K562 (cell line): ENCODE data around the gene HGF. TPM values are rescaled to one million over a fixed set of nuclear protein-coding genes. Genes with fewer than 3 reads are reported as not detected.

Source experiments
- ATAC-seq: fragments of 200-7000 bp; cut with Tn5 transposase; 3 replicates; pipeline ENCODE4 v1.9.1; 2020; ENCODE audit warnings: moderate library complexity
- BruUV-seq: library from RNA; stranded (reverse); fragments of 400-500 nt; replicated peaks from 2 replicates; lab custom pipeline; 2021; lab: Mats Ljungman, UMichigan
- CTCF ChIA-PET: fragments of 300-600 bp; formaldehyde crosslinking; extraction: SDS; loops from one replicate; lab custom pipeline; 2021; ENCODE audit warnings: low intra/inter-chr PET ratio; lab: Yijun Ruan, JAX
- POLR2A ChIA-PET: fragments of 300-600, 350-650 bp; sonication (Branson Sonifier 250); formaldehyde crosslinking; extraction: SDS; loops from one replicate; lab custom pipeline; 2021; ENCODE audit warnings: antibody characterized with exemption, inconsistent platforms; lab: Yijun Ruan, JAX
- DNase-seq, 4 experiments: peaks; one replicate each; pipeline versions ENCODE4 v3.0.0 to v3.0.0-alpha.2; 2011 to 2018; ENCODE audit warnings: low spot score in 3 of 4, mixed read lengths in 3 of 4; ENCODE audit errors: extremely low read depth in 1 of 4
- FAIRE-seq: peaks from 2 replicates; lab custom pipeline; 2011; peaks lifted over from hg19 to GRCh38; lab: Jason Lieb, UNC
- H2AFZ ChIP-seq: 2 replicates; pipeline ENCODE4 v1.6.0; 2011; ENCODE audit warnings: low read depth, low read length, control low read depth, inconsistent platforms
- H3K27ac ChIP-seq: fragments of 200-600 bp; 3 replicates; pipeline ENCODE4 v1.8.0; 2011; ENCODE audit warnings: low read depth, mild to moderate bottlenecking, control low read depth, inconsistent platforms, low read length, moderate library complexity, mixed read lengths; ENCODE audit errors: extremely low read depth
- H3K27me3 ChIP-seq, 2 experiments: fragments of 300-600 bp in 1 of 2; 2 replicates in 1 of 2; 3 replicates in 1 of 2; pipeline versions ENCODE4 v1.6.0 to v1.8.0; 2011; ENCODE audit warnings: inconsistent platforms in 2 of 2, low read length in 2 of 2, mild to moderate bottlenecking in 1 of 2, mixed read lengths in 1 of 2, moderate library complexity in 1 of 2; ENCODE audit not compliant: control insufficient read depth in 2 of 2, insufficient read depth in 2 of 2
- H3K36me3 ChIP-seq: fragments of 300-600 bp; 3 replicates; pipeline ENCODE4 v1.8.0; 2011; ENCODE audit warnings: mild to moderate bottlenecking, low read length, inconsistent platforms; ENCODE audit not compliant: control insufficient read depth, insufficient read depth
- H3K4me1 ChIP-seq, 2 experiments: fragments of 200-600 bp in 1 of 2; replicated peaks in 1 of 2; 2 replicates in 1 of 2; 3 replicates in 1 of 2; pipeline versions ENCODE4 v1.5.1 to v1.8.0; 2011; ENCODE audit warnings: inconsistent platforms in 2 of 2, low read length in 2 of 2, mild to moderate bottlenecking in 1 of 2, mixed read lengths in 1 of 2, moderate library complexity in 1 of 2; ENCODE audit not compliant: control insufficient read depth in 2 of 2, insufficient read depth in 2 of 2
- H3K4me2 ChIP-seq: 2 replicates; pipeline ENCODE4 v1.6.1; 2011; ENCODE audit warnings: low read length, control low read depth, inconsistent platforms, mixed read lengths; ENCODE audit not compliant: insufficient read depth
- H3K4me3 ChIP-seq: fragments of 200-600 bp; sonication (generic), shearing (Covaris generic); 2 replicates; pipeline ENCODE4 v1.5.1; 2016; ENCODE audit warnings: control low read depth, inconsistent platforms
- H3K79me2 ChIP-seq: fragments of 200-600 bp; 3 replicates; pipeline ENCODE4 v1.8.0; 2011; ENCODE audit warnings: low read length, inconsistent platforms; ENCODE audit not compliant: control insufficient read depth, insufficient read depth
- H3K9ac ChIP-seq, 2 experiments: 2 replicates each; pipeline versions ENCODE4 v1.6.0 to v1.6.1; 2011; ENCODE audit warnings: low read depth in 2 of 2, low read length in 2 of 2, control low read depth in 1 of 2, inconsistent platforms in 1 of 2, mild to moderate bottlenecking in 1 of 2, mixed read lengths in 1 of 2; ENCODE audit not compliant: insufficient read depth in 1 of 2
- H3K9me1 ChIP-seq: one replicate; pipeline ENCODE4 v1.6.0; 2011; ENCODE audit warnings: inconsistent platforms, mild to moderate bottlenecking, low read length, moderate library complexity; ENCODE audit not compliant: control insufficient read depth, insufficient read depth
- H3K9me3 ChIP-seq: replicated peaks from 2 replicates; pipeline ENCODE4 v1.5.1; 2011; ENCODE audit warnings: low read depth, low read length, inconsistent platforms; ENCODE audit not compliant: control insufficient read depth, insufficient read depth
- H4K20me1 ChIP-seq: replicated peaks from 2 replicates; pipeline ENCODE4 v1.6.1; 2011; ENCODE audit warnings: low read length, inconsistent platforms, mixed read lengths; ENCODE audit not compliant: control insufficient read depth, insufficient read depth
- E2F3 ChIP-seq: fragments of 250-450 bp; sonication (Bioruptor Pico); IDR thresholded peaks from 2 replicates; pipeline ENCODE4 v1.4.0; 2020; ENCODE audit warnings: mild to moderate bottlenecking
- RCOR1 ChIP-seq, 2 experiments: IDR thresholded peaks; 2 replicates each; pipeline ENCODE4 v1.6.1; 2012; ENCODE audit warnings: low read depth in 2 of 2, low read length in 2 of 2, borderline replicate concordance in 1 of 2, improper control_type of control experiment in 1 of 2
- SMAD1 ChIP-seq: fragments of 150-350 bp; IDR thresholded peaks from 2 replicates; pipeline ENCODE4 v1.6.1; 2014; ENCODE audit warnings: low read length, low read depth; ENCODE audit not compliant: partially characterized antibody
- SMARCC2 ChIP-seq: fragments of 450-650 bp; IDR thresholded peaks from 2 replicates; pipeline ENCODE4 v1.6.1; 2017; ENCODE audit warnings: antibody characterized with exemption, moderate library complexity, mild to moderate bottlenecking, low read depth
- SMARCE1 ChIP-seq: fragments of 450-650 bp; IDR thresholded peaks from 2 replicates; pipeline ENCODE4 v1.7.1; 2016; ENCODE audit warnings: mild to moderate bottlenecking
- TAF7 ChIP-seq: fragments of 450-650 bp; IDR thresholded peaks from 2 replicates; pipeline ENCODE4 v1.6.1; 2016; ENCODE audit warnings: missing genetic modification characterization, missing compliant biosample characterization
- TFAM ChIP-seq: fragments of 250-450 bp; sonication (Bioruptor Pico); conservative IDR thresholded peaks from 2 replicates; pipeline ENCODE4 v1.5.0; 2021; ENCODE audit warnings: mild to moderate bottlenecking, moderate library complexity
- WGBS: fragments of 100-300 bp; shearing (Covaris generic); methylation state at CpG from one replicate; pipeline ENCODE4 v1.1.6; 2016; ENCODE audit warnings: low coverage, mixed read lengths; ENCODE audit not compliant: insufficient coverage; ENCODE audit errors: missing lambda C conversion rate; 5-methylcytosine and 5-hydroxymethylcytosine counted together
- in situ Hi-C: fragments of 300-500 bp; cut with MboI; formaldehyde crosslinking; loops from 4 replicates; pipeline ENCODE4 v1.15.0; 2018; ENCODE audit warnings: inconsistent platforms, mixed read lengths
- intact Hi-C: fragments of 100-400 bp; cut with micrococcal nuclease; formaldehyde crosslinking; loops from 2 replicates; pipeline ENCODE4 v1.14.2; 2022
- polyA plus RNA-seq, 8 experiments: library from polyadenylated mRNA; depleted of rRNA in 4 of 8; stranded (reverse) in 5 of 8; unstranded in 3 of 8; fragments of >200 nt; fragmentation: Nextera tagmentation in 2 of 8; fragmentation: Illumina TruSeq in 1 of 8; extraction: Ambion mirVana in 2 of 8; extraction: Trizol in 1 of 8; gene quantifications; 2 replicates each; pipeline versions ENCODE4 v1.2.1 to v1.2.3, GENCODE V29; 2011 to 2014; ENCODE audit warnings: inconsistent platforms in 1 of 8, missing spikeins in 1 of 8
- total RNA-seq, 7 experiments: library from RNA; depleted of rRNA in 6 of 7; stranded (reverse); fragments of >200 nt in 6 of 7; fragmentation: Illumina TruSeq in 2 of 7; extraction: Trizol in 2 of 7; gene quantifications; 2 replicates each; pipeline versions ENCODE4 v1.2.1 to v1.2.3, GENCODE V29; 2011 to 2021; ENCODE audit warnings: low replicate concordance in 1 of 7
- TF ChIP-seq, protein P1 (sequence below): fragments of 450-650 bp; formaldehyde crosslinking; IDR thresholded peaks from 2 replicates; pipeline ENCODE4 v1.4.0; 2020; ENCODE audit warnings: mild to moderate bottlenecking, moderate library complexity
- TF ChIP-seq, protein P2 (sequence below): IDR thresholded peaks from 2 replicates; pipeline ENCODE4 v1.6.1; 2016; ENCODE audit warnings: missing genetic modification characterization, missing compliant biosample characterization
- TF ChIP-seq, protein P3 (sequence below): fragments of 450-650 bp; formaldehyde crosslinking; conservative IDR thresholded peaks from 2 replicates; pipeline ENCODE4 v1.4.0; 2022; ENCODE audit warnings: mild to moderate bottlenecking, missing genetic modification characterization

HGF gene
- total and polyA plus RNA-seq, 9 of the 15 experiments (the other 6 are each of a cell fraction or from before 2014, with no cell fraction given): 0.02 TPM; not detected in 8

DNA sequence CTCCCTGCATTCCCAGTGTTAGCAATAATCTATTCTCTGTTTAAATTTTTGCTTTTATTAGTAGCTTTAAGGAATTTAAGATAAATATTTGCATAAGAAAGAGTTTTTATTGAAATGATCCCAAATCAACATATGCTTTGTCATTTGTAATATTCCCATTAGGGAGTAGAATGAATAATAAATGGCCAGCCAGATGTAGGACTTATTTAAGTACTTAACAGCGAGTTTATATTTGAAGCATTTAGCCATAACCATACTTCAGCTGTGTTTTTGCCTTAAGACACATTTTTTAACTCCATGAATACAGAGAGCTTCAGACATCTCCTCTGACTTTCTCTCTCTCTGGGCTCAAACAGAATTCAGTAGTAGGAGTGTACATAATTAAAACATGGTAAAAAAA is 103.6 kb downstream of the HGF start:
- Histone ChIP-seq H4K20me1 (no peaks in the 10 kb centered on the region), H3K4me1 (no peaks in the 10 kb centered on the region), H3K79me2 (no peaks in the 10 kb centered on the region), H2AFZ (no peak overlapping the region), H3K4me3 (no peak overlapping the region), H3K9ac (no peak overlapping the region), H3K9me1 (no peaks in the 10 kb centered on the region), H3K4me2 (no peak overlapping the region), H3K36me3 (no peaks in the 10 kb centered on the region), H3K27ac (no peak overlapping the region), H3K9me3 (no peaks in the 10 kb centered on the region; the same call in 1 of the 2 replicates), H3K27me3 (no peaks in the 10 kb centered on the region)
- 0% methylated on average over 1 of the region's 1 CpG for WGBS
- TF ChIP-seq SMARCE1 (no peak), SMARCC2 (no peak)
- TF ChIP-seq, protein P1, sequence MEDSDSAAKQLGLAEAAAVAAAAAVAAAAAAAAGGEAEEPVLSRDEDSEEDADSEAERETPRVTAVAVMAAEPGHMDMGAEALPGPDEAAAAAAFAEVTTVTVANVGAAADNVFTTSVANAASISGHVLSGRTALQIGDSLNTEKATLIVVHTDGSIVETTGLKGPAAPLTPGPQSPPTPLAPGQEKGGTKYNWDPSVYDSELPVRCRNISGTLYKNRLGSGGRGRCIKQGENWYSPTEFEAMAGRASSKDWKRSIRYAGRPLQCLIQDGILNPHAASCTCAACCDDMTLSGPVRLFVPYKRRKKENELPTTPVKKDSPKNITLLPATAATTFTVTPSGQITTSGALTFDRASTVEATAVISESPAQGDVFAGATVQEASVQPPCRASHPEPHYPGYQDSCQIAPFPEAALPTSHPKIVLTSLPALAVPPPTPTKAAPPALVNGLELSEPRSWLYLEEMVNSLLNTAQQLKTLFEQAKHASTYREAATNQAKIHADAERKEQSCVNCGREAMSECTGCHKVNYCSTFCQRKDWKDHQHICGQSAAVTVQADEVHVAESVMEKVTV: no peak
- in situ Hi-C loops: no loop called here
- no TSS peak for BruUV-seq
- FAIRE-seq: no peak
- POLR2A ChIA-PET: no interaction called here
- no peak for ATAC-seq
- CTCF ChIA-PET: no interaction called here
- intact Hi-C loops: no loop called here
- DNase-seq: no peak

DNA sequence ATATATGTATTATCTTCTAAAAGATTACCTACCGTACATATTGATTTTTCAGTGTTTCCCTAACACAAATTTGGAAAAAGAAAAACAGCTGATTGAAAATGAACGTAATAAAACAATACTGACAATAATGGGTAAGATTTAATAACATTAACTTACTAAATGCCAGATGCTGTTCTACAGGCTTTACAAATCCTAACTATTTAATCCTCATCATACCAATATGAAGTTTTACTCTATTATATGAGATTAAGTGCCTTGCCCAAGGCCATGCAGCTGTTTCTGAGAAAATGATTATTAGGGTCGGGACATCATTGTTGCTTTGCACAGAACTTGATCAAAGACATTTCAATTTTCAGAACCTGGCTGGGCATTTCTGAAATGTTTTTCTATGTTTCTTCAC is 104.6 kb downstream of the HGF start:
- POLR2A ChIA-PET: no interaction called here
- BruUV-seq: no TSS peak
- Histone ChIP-seq H2AFZ (no peak overlapping the region), H3K9me3 (no peaks in the 10 kb centered on the region; the same call in 1 of the 2 replicates), H3K9me1 (no peaks in the 10 kb centered on the region), H3K27me3 (no peaks in the 10 kb centered on the region), H3K79me2 (no peaks in the 10 kb centered on the region), H3K4me3 (no peak overlapping the region), H4K20me1 (no peaks in the 10 kb centered on the region), H3K4me1 (no peaks in the 10 kb centered on the region), H3K4me2 (no peak overlapping the region), H3K27ac (no peak overlapping the region), H3K9ac (no peak overlapping the region), H3K36me3 (no peaks in the 10 kb centered on the region)
- no peak for FAIRE-seq
- CTCF ChIA-PET: no interaction called here
- in situ Hi-C loops: no loop called here
- no peak for ATAC-seq
- 0% methylated on average over 3 of the region's 3 CpGs for WGBS
- DNase-seq: no peak
- intact Hi-C loops: no loop called here
- TF ChIP-seq, protein P2, sequence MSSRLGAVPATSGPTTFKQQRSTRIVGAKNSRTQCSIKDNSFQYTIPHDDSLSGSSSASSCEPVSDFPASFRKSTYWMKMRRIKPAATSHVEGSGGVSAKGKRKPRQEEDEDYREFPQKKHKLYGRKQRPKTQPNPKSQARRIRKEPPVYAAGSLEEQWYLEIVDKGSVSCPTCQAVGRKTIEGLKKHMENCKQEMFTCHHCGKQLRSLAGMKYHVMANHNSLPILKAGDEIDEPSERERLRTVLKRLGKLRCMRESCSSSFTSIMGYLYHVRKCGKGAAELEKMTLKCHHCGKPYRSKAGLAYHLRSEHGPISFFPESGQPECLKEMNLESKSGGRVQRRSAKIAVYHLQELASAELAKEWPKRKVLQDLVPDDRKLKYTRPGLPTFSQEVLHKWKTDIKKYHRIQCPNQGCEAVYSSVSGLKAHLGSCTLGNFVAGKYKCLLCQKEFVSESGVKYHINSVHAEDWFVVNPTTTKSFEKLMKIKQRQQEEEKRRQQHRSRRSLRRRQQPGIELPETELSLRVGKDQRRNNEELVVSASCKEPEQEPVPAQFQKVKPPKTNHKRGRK (tag): no peak
- TF ChIP-seq RCOR1 (IDR thresholded peaks at IDR 0.05; ENCODE audit: borderline replicate concordance in 1 of 2, low read depth in 2 of 2, low read length in 2 of 2) (no peak), E2F3 (no peak), TFAM (CRISPR knock-in tag) (no peak), SMAD1 (no peak), TAF7 (no peak)
- TF ChIP-seq, protein P3, sequence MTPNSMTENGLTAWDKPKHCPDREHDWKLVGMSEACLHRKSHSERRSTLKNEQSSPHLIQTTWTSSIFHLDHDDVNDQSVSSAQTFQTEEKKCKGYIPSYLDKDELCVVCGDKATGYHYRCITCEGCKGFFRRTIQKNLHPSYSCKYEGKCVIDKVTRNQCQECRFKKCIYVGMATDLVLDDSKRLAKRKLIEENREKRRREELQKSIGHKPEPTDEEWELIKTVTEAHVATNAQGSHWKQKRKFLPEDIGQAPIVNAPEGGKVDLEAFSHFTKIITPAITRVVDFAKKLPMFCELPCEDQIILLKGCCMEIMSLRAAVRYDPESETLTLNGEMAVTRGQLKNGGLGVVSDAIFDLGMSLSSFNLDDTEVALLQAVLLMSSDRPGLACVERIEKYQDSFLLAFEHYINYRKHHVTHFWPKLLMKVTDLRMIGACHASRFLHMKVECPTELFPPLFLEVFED: no peak
